Choroid plexus epithelial cell (primary cell): Measurements from ENCODE around the gene ADD3.

Experiments used
- DNase-seq: peaks from one replicate; pipeline ENCODE4 v3.0.0-alpha.2; 2010; ENCODE audit warnings: low read depth
- H3K4me3 ChIP-seq: 2 replicates; pipeline ENCODE4 v1.5.1; 2011; ENCODE audit warnings: low read depth, mild to moderate bottlenecking, control low read depth, low read length, moderate library complexity
- CTCF ChIP-seq: conservative IDR thresholded peaks from 2 replicates; pipeline ENCODE4 v1.5.1; 2011; ENCODE audit warnings: low read depth, mild to moderate bottlenecking, control low read depth, inconsistent platforms, low read length, moderate library complexity

The ADD3 gene

DNA sequence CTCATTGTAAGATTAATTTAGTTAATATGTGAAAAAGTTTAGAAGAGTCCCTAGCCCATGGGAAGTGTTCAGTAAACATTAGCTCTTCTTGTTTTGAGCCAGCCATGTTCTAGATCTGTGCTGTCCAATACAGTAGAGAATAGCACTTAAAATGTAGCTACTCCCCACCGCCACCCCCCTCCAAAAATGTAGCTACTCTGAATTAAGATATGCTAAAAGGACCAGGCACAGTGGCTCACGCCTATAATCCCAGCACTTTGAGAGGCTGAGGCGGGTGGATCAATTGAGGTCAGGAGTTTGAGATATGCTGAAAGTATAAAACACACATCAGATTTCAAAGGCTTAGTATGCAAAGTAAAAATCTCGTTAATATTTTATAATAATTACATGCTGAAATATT lies 152.3 kb downstream of the ADD3 start:
- TF ChIP-seq CTCF = no peak
- H3K4me3 ChIP-seq = no peak overlapping the region
- no peak for DNase-seq

DNA sequence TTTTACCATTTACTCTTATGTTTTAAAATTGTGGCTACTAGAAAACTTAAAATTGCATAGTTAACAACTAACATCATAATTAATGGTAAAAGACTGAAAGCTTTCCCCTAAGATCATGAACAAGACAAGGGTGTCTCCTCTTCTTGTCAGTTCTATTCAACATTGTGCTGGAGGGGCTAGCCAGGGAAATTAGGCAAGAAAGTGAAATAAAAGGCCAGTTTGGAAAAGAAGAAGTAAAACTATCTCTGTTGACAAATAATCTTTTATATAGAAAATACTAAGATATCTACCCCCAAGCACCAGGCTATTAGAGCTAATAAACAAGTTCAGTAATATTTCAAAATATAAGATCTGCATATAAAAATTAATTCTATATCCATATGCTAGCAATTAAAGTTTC lies 152.7 kb downstream of the ADD3 start:
- TF ChIP-seq CTCF = no peak
- DNase-seq = no peak

GRCh38 chr10:110162741-110163145 lies 155.0 kb downstream of the ADD3 start:
- no peak overlapping the region for H3K4me3 ChIP-seq
- peak; percentile 7 for TF ChIP-seq CTCF
- no peak for DNase-seq

More for the DNA sequence above, 152.7 kb downstream of the ADD3 start:
- H3K4me3 ChIP-seq = no peak overlapping the region

GRCh38 chr10:110163192-110163773 lies 155.5 kb downstream of the ADD3 start:
- H3K4me3 ChIP-seq = no peak overlapping the region
- no peak for DNase-seq
- no peak for TF ChIP-seq CTCF

GRCh38 chr10:110163841-110164240 lies 156.1 kb downstream of the ADD3 start:
- H3K4me3 ChIP-seq = no peak overlapping the region
- no peak for DNase-seq
- TF ChIP-seq CTCF = no peak

DNA sequence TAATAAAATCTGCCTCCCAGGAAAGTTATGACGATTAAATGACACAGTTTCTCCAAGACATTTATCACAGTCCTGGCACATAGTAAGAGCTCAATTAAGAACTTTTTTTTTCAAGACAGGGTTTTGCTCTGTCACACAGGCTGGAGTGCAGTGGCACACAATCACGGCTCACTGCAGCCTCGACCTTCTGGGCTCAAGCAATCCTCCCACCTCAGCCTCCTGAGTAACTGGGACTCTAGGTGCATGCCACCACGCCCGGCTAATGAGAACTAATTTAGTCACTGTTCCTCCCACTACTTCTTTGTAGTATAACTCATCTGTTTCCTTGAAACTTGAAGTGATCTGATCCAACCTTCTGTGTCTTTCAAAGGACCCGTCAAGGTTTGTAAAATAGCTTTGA lies 157.5 kb downstream of the ADD3 start:
- no peak overlapping the region for H3K4me3 ChIP-seq
- no peak for DNase-seq
- no peak for TF ChIP-seq CTCF

DNA sequence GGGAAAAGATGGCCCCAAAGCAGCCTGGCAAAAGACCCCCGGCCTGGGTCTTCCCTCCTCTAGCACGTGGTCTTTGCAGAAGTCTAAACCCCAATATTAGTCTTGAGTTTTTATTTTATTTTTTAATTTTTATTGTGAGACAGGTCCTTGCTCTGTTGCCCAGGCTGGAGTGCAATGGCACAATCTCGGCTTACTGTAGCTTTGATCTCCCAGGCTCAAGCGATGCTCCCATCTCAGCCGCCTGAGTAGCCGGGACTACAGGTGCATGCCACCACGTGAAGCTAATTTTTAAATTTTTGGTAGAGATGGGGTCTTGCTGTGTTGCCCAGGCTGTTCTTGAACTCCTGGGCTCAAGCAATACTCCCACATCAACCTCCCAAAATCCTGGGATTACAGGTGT lies 159.4 kb downstream of the ADD3 start:
- DNase-seq = no peak
- no peak for TF ChIP-seq CTCF
- H3K4me3 ChIP-seq = no peak overlapping the region
